ENCODE data around the gene FHL1. TPM values are rescaled to one million over a fixed set of nuclear protein-coding genes. Genes with fewer than 3 reads are reported as not detected.

The FHL1 gene
- total RNA-seq, 1 donor from 2014 or later: 718 TPM

GRCh38 chrX:136251041-136251991 lies 104.0 kb downstream of the FHL1 start, which contains the start of gene MAP7D3:
Gene MAP7D3, minus strand, starts transcription at chrX:136251400. Its CDS starts 42 bp downstream, at chrX:136251358.
- peak; percentile 56 for DNase-seq (ENCODE audit: low spot score)

DNA sequence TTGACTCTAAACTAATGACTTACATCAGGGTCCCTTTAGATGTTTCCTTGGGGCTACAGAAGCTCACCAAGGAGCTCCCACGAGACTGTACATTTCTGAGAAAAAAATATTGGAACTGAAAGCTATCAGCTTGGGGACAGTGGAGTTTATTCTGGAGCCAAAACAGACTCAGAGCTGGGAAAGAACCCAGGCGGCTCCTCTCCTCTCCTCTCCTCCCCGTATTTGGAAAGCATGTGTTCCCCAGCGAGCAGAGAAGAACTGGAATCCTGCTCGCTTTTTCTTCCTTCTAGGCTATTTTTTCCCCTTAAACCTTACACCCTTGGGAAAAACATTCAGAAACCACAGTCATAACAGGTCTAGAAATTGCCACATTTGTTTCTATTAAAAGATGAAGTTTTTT lies 108.2 kb downstream of the FHL1 start:
- DNase-seq (ENCODE audit: low spot score): no peak

GRCh38 chrX:136256026-136256425 lies 108.7 kb downstream of the FHL1 start:
- no peak for DNase-seq (ENCODE audit: low spot score)

DNA sequence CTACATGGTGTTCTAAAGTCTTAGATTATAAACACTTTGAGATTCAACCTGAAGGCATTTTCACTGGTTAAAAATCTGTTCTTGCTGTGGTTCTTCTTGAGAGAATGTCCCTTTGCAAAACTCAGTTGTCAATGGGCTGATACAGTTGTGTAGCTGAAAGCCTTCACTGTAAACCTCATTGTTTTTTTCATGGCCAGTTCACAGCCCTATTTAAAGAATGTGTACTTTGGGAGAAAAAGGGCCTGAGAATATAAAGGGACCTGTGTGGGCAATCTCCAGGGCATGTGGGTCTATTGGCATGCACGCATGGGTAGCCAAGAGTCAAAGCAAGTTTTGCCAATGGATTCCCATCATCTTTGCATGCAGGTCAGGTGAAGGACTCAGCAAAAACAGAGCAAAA lies 111.6 kb downstream of the FHL1 start:
- DNase-seq (ENCODE audit: low spot score): no peak

- no peak for DNase-seq (ENCODE audit: low spot score)
These were observed 112.2 kb downstream of the FHL1 start for GRCh38 chrX:136259543-136259942.

DNA sequence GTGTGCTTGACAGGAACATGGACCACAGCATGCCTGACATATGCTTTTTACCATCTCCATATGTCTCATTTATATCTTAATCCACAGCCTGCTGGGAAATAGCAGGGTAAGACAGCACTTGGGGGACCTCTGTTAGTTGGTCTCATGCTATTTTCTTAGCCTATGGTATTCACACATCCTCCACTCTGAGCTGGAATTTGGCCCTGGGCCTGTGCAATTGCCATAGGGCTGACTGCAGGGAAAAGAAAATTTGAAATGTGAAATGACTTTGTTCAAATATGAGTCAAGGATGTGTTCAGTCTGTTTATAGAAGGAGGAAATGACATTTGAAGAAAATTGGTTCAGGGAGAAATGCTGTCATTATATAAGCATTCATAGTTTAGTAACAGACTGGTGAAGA lies 113.4 kb downstream of the FHL1 start:
- peak; percentile 58 for DNase-seq (ENCODE audit: low spot score)

Other genes starting within 250 kb of the FHL1 start
- 9.1 TPM for gene MMGT1, start 173.5 kb upstream of the FHL1 start, total RNA-seq (ENCODE audit: insufficient read depth, low replicate concordance)
- 14.0 TPM for gene SLC9A6, start 162.1 kb upstream of the FHL1 start, total RNA-seq (ENCODE audit: insufficient read depth, low replicate concordance)
- 11.1 TPM for gene MAP7D3, start 103.9 kb downstream of the FHL1 start, total RNA-seq (ENCODE audit: insufficient read depth, low replicate concordance)
- 0.72 TPM for gene ADGRG4, start 153.4 kb downstream of the FHL1 start, total RNA-seq (ENCODE audit: insufficient read depth, low replicate concordance)